Stimulated activated CD8-positive, alpha-beta memory T cell treated with anti-CD3 and anti-CD28 coated beads, Interleukin-7, amount 100 ng/mL, for 48 hours (primary cell): Measurements from ENCODE around the gene RASGRF2.

Experiments used
- DNase-seq, 2 donors: peaks; one replicate each; pipeline ENCODE4 v3.0.0-alpha.2; 2020; ENCODE audit warnings: low read depth in 1 of 2; ENCODE audit errors: extremely low read depth in 1 of 2

Gene RASGRF2

GRCh38 chr5:81230416-81230815 is 270.3 kb downstream of the RASGRF2 start:
- no peak for DNase-seq

GRCh38 chr5:81232464-81233079 is 272.4 kb downstream of the RASGRF2 start:
- DNase-seq, result no peak

GRCh38 chr5:81233080-81233634 is 273.0 kb downstream of the RASGRF2 start, which contains the start of gene CKMT2:
TSS of gene CKMT2 (plus strand) at chr5:81233322. CDS start at chr5:81251133, 17,811 bp downstream.
- no peak for DNase-seq

- no peak for DNase-seq
These were observed 274.1 kb downstream of the RASGRF2 start for GRCh38 chr5:81234299-81234698.

- DNase-seq, result no peak
These were observed 274.6 kb downstream of the RASGRF2 start for GRCh38 chr5:81234801-81235200.

GRCh38 chr5:81235287-81236072 is 275.3 kb downstream of the RASGRF2 start:
- DNase-seq, result no peak

GRCh38 chr5:81238460-81238859 is 278.3 kb downstream of the RASGRF2 start:
- no peak for DNase-seq

GRCh38 chr5:81239613-81240012 is 279.4 kb downstream of the RASGRF2 start:
- no peak for DNase-seq

GRCh38 chr5:81241001-81241400 is 280.8 kb downstream of the RASGRF2 start:
- no peak for DNase-seq

GRCh38 chr5:81241961-81242648 is 281.9 kb downstream of the RASGRF2 start:
- DNase-seq, result no peak

- DNase-seq, result no peak
These were observed 282.8 kb downstream of the RASGRF2 start for GRCh38 chr5:81242906-81243436.

- DNase-seq, result no peak
These were observed 284.3 kb downstream of the RASGRF2 start for GRCh38 chr5:81244451-81244850.

- DNase-seq, result no peak
These were observed 285.7 kb downstream of the RASGRF2 start for GRCh38 chr5:81245871-81246235.

- DNase-seq, result no peak
These were observed 286.5 kb downstream of the RASGRF2 start for GRCh38 chr5:81246697-81247096.

GRCh38 chr5:81247441-81247972 is 287.3 kb downstream of the RASGRF2 start:
- DNase-seq, result no peak

- DNase-seq, result no peak
These were observed 289.1 kb downstream of the RASGRF2 start for GRCh38 chr5:81249240-81249639.

- DNase-seq, result no peak
These were observed 289.8 kb downstream of the RASGRF2 start for GRCh38 chr5:81250004-81250403.

GRCh38 chr5:81251922-81252321 is 291.8 kb downstream of the RASGRF2 start:
- DNase-seq, result no peak

- DNase-seq, result no peak
These were observed 292.7 kb downstream of the RASGRF2 start for GRCh38 chr5:81252904-81253303.

- no peak for DNase-seq
These were observed 293.7 kb downstream of the RASGRF2 start for GRCh38 chr5:81253875-81254274.
